Suppressor macrophage (primary cell): ENCODE results near the gene VAT1L.

ENCODE experiments used
- DNase-seq, 4 experiments: peaks; one replicate each; pipeline ENCODE4 v3.0.0-alpha.2; 2020 to 2022

The VAT1L gene

GRCh38 chr16:77918809-77919707 is 130.7 kb downstream of the VAT1L start:
- DNase-seq: no peak

- DNase-seq: no peak
Measured at GRCh38 chr16:77919761-77920415, 131.5 kb downstream of the VAT1L start.

GRCh38 chr16:77920984-77921383 is 132.6 kb downstream of the VAT1L start:
- no peak for DNase-seq

- DNase-seq: no peak
Measured at GRCh38 chr16:77922228-77922754, 133.9 kb downstream of the VAT1L start.

GRCh38 chr16:77925531-77925930 is 137.2 kb downstream of the VAT1L start:
- DNase-seq: no peak

- no peak for DNase-seq
Measured at GRCh38 chr16:77928096-77928495, 139.7 kb downstream of the VAT1L start.

- no peak for DNase-seq
Measured at GRCh38 chr16:77929004-77929403, 140.6 kb downstream of the VAT1L start.

GRCh38 chr16:77931058-77931457 is 142.7 kb downstream of the VAT1L start:
- DNase-seq: no peak

GRCh38 chr16:77937473-77938149 is 149.2 kb downstream of the VAT1L start:
- no peak for DNase-seq

- DNase-seq: no peak
Measured at GRCh38 chr16:77938913-77939312, 150.5 kb downstream of the VAT1L start.

- no peak for DNase-seq
Measured at GRCh38 chr16:77939968-77940367, 151.6 kb downstream of the VAT1L start.

- no peak for DNase-seq
Measured at GRCh38 chr16:77943801-77944200, 155.4 kb downstream of the VAT1L start.

- no peak for DNase-seq
Measured at GRCh38 chr16:77944631-77945030, 156.3 kb downstream of the VAT1L start.

GRCh38 chr16:77945126-77945525 is 156.8 kb downstream of the VAT1L start:
- DNase-seq: no peak

GRCh38 chr16:77946823-77947222 is 158.5 kb downstream of the VAT1L start:
- DNase-seq: no peak

GRCh38 chr16:77947590-77947989 is 159.2 kb downstream of the VAT1L start:
- DNase-seq: peak; percentile 4 to 53 (median 37)

GRCh38 chr16:77948835-77949234 is 160.5 kb downstream of the VAT1L start:
- no peak for DNase-seq

GRCh38 chr16:77949445-77949844 is 161.1 kb downstream of the VAT1L start:
- no peak for DNase-seq

GRCh38 chr16:77951788-77952187 is 163.4 kb downstream of the VAT1L start:
- DNase-seq: peak in 1 of 4 experiments; percentile 9

GRCh38 chr16:77955127-77955526 is 166.8 kb downstream of the VAT1L start:
- no peak for DNase-seq

GRCh38 chr16:77956231-77956630 is 167.9 kb downstream of the VAT1L start:
- no peak for DNase-seq

- no peak for DNase-seq
Measured at GRCh38 chr16:77960766-77961165, 172.4 kb downstream of the VAT1L start.

GRCh38 chr16:77961814-77962213 is 173.4 kb downstream of the VAT1L start:
- DNase-seq: no peak
